B cell (primary cell): Measurements from ENCODE around the gene IQCH.
"Not testable (repeated sequence)": the region's sequence is repeated elsewhere in the genome, so short reads cannot be mapped to it uniquely, and the experiment has no call there.

ENCODE experiments used
- EZH2 ChIP-seq: IDR thresholded peaks from 2 replicates; pipeline ENCODE4 v1.6.1; 2012; ENCODE audit warnings: borderline replicate concordance, low read depth, mild to moderate bottlenecking, moderate library complexity, low read length; ENCODE audit not compliant: insufficient read depth, poor library complexity, severe bottlenecking
- TF ChIP-seq, protein P1 (sequence below): fragments of 200-600 bp; IDR thresholded peaks from one replicate; pipeline ENCODE4 v1.8.0; 2022; ENCODE audit warnings: antibody characterized with exemption, mild to moderate bottlenecking

DNA sequence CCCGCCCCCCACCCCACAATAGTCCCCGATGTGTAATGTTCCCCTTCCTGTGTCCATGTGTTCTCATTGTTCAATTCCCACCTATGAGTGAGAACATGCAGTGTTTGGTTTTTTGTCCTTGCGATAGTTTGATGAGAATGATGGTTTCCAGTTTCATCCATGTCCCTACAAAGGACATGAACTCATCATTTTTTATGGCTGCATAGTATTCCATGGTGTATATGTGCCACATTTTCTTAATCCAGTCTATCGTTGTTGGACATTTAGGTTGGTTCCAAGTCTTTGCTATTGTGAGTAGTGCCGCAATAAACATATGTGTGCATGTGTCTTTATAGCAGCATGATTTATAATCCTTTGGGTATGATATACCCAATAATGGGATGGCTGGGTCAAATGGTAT, 193.8 kb downstream of the IQCH start:
- TF ChIP-seq, protein P1, sequence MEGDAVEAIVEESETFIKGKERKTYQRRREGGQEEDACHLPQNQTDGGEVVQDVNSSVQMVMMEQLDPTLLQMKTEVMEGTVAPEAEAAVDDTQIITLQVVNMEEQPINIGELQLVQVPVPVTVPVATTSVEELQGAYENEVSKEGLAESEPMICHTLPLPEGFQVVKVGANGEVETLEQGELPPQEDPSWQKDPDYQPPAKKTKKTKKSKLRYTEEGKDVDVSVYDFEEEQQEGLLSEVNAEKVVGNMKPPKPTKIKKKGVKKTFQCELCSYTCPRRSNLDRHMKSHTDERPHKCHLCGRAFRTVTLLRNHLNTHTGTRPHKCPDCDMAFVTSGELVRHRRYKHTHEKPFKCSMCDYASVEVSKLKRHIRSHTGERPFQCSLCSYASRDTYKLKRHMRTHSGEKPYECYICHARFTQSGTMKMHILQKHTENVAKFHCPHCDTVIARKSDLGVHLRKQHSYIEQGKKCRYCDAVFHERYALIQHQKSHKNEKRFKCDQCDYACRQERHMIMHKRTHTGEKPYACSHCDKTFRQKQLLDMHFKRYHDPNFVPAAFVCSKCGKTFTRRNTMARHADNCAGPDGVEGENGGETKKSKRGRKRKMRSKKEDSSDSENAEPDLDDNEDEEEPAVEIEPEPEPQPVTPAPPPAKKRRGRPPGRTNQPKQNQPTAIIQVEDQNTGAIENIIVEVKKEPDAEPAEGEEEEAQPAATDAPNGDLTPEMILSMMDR, result not testable (repeated sequence)
- TF ChIP-seq EZH2, result not testable (repeated sequence)
